Measurements from ENCODE around the gene ISLR.

GRCh38 chr15:74222240-74223119, 49.0 kb downstream of the ISLR start:
- TF ChIP-seq, protein P1, sequence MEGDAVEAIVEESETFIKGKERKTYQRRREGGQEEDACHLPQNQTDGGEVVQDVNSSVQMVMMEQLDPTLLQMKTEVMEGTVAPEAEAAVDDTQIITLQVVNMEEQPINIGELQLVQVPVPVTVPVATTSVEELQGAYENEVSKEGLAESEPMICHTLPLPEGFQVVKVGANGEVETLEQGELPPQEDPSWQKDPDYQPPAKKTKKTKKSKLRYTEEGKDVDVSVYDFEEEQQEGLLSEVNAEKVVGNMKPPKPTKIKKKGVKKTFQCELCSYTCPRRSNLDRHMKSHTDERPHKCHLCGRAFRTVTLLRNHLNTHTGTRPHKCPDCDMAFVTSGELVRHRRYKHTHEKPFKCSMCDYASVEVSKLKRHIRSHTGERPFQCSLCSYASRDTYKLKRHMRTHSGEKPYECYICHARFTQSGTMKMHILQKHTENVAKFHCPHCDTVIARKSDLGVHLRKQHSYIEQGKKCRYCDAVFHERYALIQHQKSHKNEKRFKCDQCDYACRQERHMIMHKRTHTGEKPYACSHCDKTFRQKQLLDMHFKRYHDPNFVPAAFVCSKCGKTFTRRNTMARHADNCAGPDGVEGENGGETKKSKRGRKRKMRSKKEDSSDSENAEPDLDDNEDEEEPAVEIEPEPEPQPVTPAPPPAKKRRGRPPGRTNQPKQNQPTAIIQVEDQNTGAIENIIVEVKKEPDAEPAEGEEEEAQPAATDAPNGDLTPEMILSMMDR (IDR thresholded peaks at IDR 0.05; ENCODE audit: borderline replicate concordance, extremely low read depth, low read length, poor library complexity, severe bottlenecking) = no peak
- TF ChIP-seq EZH2 (IDR thresholded peaks at IDR 0.05; ENCODE audit: borderline replicate concordance, low read depth, low read length, severe bottlenecking) = no peak
